Neural cell (in vitro differentiated cells): ENCODE results near the gene PTGES. TPM values are rescaled to one million over a fixed set of nuclear protein-coding genes. Genes with fewer than 3 reads are reported as not detected.

Experiments
- H2AFZ ChIP-seq: fragments of 200-600, 300-800 bp; sonication (generic), shearing (Covaris generic); 2 replicates; pipeline ENCODE4 v1.6.0; 2014; ENCODE audit warnings: low read depth, mild to moderate bottlenecking, antibody characterized with exemption, low read length, moderate library complexity
- H3F3A ChIP-seq: fragments of 200-600 bp; shearing (Covaris generic); 2 replicates; pipeline ENCODE4 v1.6.1; 2016; ENCODE audit warnings: mild to moderate bottlenecking, moderate library complexity, mixed read lengths, antibody characterized with exemption, low read length; ENCODE audit not compliant: insufficient read depth, poor library complexity, severe bottlenecking
- H3K27ac ChIP-seq: fragments of 200-600, 300-800 bp; sonication (generic), shearing (Covaris generic); 2 replicates; pipeline ENCODE4 v1.5.1; 2014; ENCODE audit warnings: mild to moderate bottlenecking, low read length, moderate library complexity
- H3K27me3 ChIP-seq: fragments of 300-800, 200-600 bp; sonication (generic), shearing (Covaris generic); 2 replicates; pipeline ENCODE4 v1.6.0; 2014; ENCODE audit warnings: mild to moderate bottlenecking, low read depth, low read length, moderate library complexity; ENCODE audit not compliant: insufficient read depth
- H3K36me3 ChIP-seq: fragments of 300-800, 200-600 bp; sonication (generic), shearing (Covaris generic); 2 replicates; pipeline ENCODE4 v1.5.1; 2014; ENCODE audit warnings: mild to moderate bottlenecking, antibody characterized with exemption, low read length, moderate library complexity; ENCODE audit not compliant: insufficient read depth
- H3K4me2 ChIP-seq: fragments of 300-800, 200-600 bp; sonication (generic), shearing (Covaris generic); 2 replicates; pipeline ENCODE4 v1.6.0; 2014; ENCODE audit warnings: mild to moderate bottlenecking, low read length
- H3K4me3 ChIP-seq: fragments of 300-800, 200-600 bp; sonication (generic), shearing (Covaris generic); 2 replicates; pipeline ENCODE4 v1.5.1; 2014; ENCODE audit warnings: mild to moderate bottlenecking, low read length, moderate library complexity
- H3K79me2 ChIP-seq: fragments of 200-600 bp; shearing (Covaris generic); replicated peaks from 2 replicates; pipeline ENCODE4 v1.6.0; 2014; ENCODE audit warnings: mild to moderate bottlenecking, low read length, moderate library complexity; ENCODE audit not compliant: insufficient read depth
- H3K9ac ChIP-seq: fragments of 300-800, 200-600 bp; sonication (generic), shearing (Covaris generic); 2 replicates; pipeline ENCODE4 v1.6.1; 2016; ENCODE audit warnings: mild to moderate bottlenecking, low read length, mixed read lengths
- H3K9me2 ChIP-seq: fragments of 200-600 bp; shearing (Covaris generic); 2 replicates; pipeline ENCODE4 v1.6.1; 2016; ENCODE audit warnings: mild to moderate bottlenecking, low read length, mixed read lengths; ENCODE audit not compliant: insufficient read depth
- H3K9me3 ChIP-seq: fragments of 200-600, 300-800 bp; sonication (generic), shearing (Covaris generic); 2 replicates; pipeline ENCODE4 v1.6.1; 2016; ENCODE audit warnings: mild to moderate bottlenecking, mixed run types, low read length, moderate library complexity, mixed read lengths
- H4K20me1 ChIP-seq: fragments of 200-600 bp; shearing (Covaris generic); 2 replicates; pipeline ENCODE4 v1.6.1; 2016; ENCODE audit warnings: mild to moderate bottlenecking, mixed run types; ENCODE audit not compliant: insufficient read depth
- EZH2 ChIP-seq: fragments of 200-600, 300-800 bp; shearing (Covaris generic), sonication (generic); IDR thresholded peaks from 2 replicates; pipeline ENCODE4 v1.6.1; 2014; ENCODE audit warnings: antibody characterized with exemption, low read length, borderline replicate concordance, mild to moderate bottlenecking; ENCODE audit not compliant: insufficient read depth, poor library complexity, severe bottlenecking
- MXI1 ChIP-seq: fragments of 450-650 bp; conservative IDR thresholded peaks from 2 replicates; pipeline ENCODE4 v1.6.1; 2014; ENCODE audit warnings: antibody characterized with exemption, mild to moderate bottlenecking; ENCODE audit not compliant: poor library complexity, severe bottlenecking
- POLR2AphosphoS5 ChIP-seq: IDR thresholded peaks from 2 replicates; pipeline ENCODE4 v1.6.1; 2012
- RAD21 ChIP-seq: fragments of 450-650 bp; conservative IDR thresholded peaks from 2 replicates; pipeline ENCODE4 v1.6.1; 2014; ENCODE audit warnings: antibody characterized with exemption, mild to moderate bottlenecking, moderate library complexity
- SMC3 ChIP-seq: fragments of 450-650 bp; conservative IDR thresholded peaks from 2 replicates; pipeline ENCODE4 v1.6.1; 2014; ENCODE audit warnings: antibody characterized with exemption, mild to moderate bottlenecking, moderate library complexity; ENCODE audit not compliant: poor library complexity
- TAF1 ChIP-seq: IDR thresholded peaks from 2 replicates; pipeline ENCODE4 v1.6.1; 2012; ENCODE audit warnings: low read depth
- polyA plus RNA-seq: library from polyadenylated mRNA; depleted of rRNA; stranded (reverse); fragments of >200 nt; gene quantifications from 2 replicates; pipeline ENCODE4 v1.2.3, GENCODE V29; 2014
- TF ChIP-seq, protein P1 (sequence below): fragments of 450-650 bp; IDR thresholded peaks from 2 replicates; pipeline ENCODE4 v1.5.1; 2014; ENCODE audit warnings: antibody characterized with exemption, mild to moderate bottlenecking, moderate library complexity; ENCODE audit not compliant: poor library complexity, severe bottlenecking
- TF ChIP-seq, protein P2 (sequence below): IDR thresholded peaks from 2 replicates; pipeline ENCODE4 v1.6.1; 2012; ENCODE audit warnings: borderline replicate concordance

PTGES gene
- polyA plus RNA-seq, 1 donor from 2014 or later: 0.63 TPM

DNA sequence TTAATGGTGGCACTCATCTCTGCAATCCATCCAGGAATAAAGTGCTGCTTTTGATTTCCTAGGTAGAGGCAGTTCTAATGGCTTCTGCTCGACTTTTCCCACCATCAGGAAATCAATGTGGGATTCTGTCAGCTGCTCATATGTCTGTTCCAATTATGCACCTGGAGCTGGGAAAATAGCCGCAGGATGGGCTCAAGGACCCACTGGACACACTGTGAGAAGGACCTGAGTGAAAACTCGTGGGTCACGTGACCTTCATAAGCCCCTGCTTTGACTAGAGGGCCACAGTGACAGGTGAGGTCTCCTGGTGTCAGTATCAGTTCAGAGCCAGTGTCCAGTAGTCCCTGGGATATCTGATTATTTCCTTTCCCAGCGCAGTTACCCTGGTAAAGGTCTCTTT is 17.9 kb upstream of the PTGES start:
- no peak overlapping the region for H3K27ac ChIP-seq
- no peak overlapping the region for H2AFZ ChIP-seq
- no peaks in the 10 kb centered on the region for H3K36me3 ChIP-seq
- no peaks in the 10 kb centered on the region for H3K27me3 ChIP-seq
- no peaks in the 10 kb centered on the region for H4K20me1 ChIP-seq
- no peaks in the 10 kb centered on the region for H3F3A ChIP-seq
- TF ChIP-seq MXI1 (no peak), EZH2 (no peak), TAF1 (no peak), SMC3 (no peak)
- TF ChIP-seq, protein P1, sequence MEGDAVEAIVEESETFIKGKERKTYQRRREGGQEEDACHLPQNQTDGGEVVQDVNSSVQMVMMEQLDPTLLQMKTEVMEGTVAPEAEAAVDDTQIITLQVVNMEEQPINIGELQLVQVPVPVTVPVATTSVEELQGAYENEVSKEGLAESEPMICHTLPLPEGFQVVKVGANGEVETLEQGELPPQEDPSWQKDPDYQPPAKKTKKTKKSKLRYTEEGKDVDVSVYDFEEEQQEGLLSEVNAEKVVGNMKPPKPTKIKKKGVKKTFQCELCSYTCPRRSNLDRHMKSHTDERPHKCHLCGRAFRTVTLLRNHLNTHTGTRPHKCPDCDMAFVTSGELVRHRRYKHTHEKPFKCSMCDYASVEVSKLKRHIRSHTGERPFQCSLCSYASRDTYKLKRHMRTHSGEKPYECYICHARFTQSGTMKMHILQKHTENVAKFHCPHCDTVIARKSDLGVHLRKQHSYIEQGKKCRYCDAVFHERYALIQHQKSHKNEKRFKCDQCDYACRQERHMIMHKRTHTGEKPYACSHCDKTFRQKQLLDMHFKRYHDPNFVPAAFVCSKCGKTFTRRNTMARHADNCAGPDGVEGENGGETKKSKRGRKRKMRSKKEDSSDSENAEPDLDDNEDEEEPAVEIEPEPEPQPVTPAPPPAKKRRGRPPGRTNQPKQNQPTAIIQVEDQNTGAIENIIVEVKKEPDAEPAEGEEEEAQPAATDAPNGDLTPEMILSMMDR: no peak
- TF ChIP-seq, protein P2, sequence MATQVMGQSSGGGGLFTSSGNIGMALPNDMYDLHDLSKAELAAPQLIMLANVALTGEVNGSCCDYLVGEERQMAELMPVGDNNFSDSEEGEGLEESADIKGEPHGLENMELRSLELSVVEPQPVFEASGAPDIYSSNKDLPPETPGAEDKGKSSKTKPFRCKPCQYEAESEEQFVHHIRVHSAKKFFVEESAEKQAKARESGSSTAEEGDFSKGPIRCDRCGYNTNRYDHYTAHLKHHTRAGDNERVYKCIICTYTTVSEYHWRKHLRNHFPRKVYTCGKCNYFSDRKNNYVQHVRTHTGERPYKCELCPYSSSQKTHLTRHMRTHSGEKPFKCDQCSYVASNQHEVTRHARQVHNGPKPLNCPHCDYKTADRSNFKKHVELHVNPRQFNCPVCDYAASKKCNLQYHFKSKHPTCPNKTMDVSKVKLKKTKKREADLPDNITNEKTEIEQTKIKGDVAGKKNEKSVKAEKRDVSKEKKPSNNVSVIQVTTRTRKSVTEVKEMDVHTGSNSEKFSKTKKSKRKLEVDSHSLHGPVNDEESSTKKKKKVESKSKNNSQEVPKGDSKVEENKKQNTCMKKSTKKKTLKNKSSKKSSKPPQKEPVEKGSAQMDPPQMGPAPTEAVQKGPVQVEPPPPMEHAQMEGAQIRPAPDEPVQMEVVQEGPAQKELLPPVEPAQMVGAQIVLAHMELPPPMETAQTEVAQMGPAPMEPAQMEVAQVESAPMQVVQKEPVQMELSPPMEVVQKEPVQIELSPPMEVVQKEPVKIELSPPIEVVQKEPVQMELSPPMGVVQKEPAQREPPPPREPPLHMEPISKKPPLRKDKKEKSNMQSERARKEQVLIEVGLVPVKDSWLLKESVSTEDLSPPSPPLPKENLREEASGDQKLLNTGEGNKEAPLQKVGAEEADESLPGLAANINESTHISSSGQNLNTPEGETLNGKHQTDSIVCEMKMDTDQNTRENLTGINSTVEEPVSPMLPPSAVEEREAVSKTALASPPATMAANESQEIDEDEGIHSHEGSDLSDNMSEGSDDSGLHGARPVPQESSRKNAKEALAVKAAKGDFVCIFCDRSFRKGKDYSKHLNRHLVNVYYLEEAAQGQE: no peak
- H3K9ac ChIP-seq: no peak overlapping the region
- H3K79me2 ChIP-seq: no peaks in the 10 kb centered on the region
- no peaks in the 10 kb centered on the region for H3K9me2 ChIP-seq
- no peak overlapping the region for H3K4me3 ChIP-seq
- no peaks in the 10 kb centered on the region for H3K9me3 ChIP-seq
- no peak overlapping the region for H3K4me2 ChIP-seq

DNA sequence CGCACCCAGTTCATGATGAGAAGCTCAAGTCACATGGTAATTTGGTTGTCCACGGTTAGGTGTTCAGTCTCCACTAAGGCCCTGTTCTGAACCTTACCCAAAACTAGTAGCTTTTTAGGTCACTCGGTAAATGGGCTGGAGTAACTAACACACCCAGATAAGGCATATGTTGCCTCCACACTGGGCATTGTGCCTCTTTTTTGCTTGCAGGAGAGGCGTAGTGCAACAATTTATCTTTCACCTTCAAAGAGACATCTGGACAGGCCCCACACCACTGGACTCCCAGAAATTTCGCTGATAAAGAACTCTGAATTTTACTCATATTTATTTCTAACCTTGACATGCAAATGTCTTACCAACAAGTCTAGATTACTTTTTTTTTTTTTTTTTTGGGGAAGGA is 16.8 kb upstream of the PTGES start:
- Histone ChIP-seq H3K9ac (no peak overlapping the region), H2AFZ (no peak overlapping the region), H3K36me3 (no peaks in the 10 kb centered on the region), H4K20me1 (no peaks in the 10 kb centered on the region), H3K27me3 (no peaks in the 10 kb centered on the region), H3K79me2 (no peaks in the 10 kb centered on the region), H3K4me3 (no peak overlapping the region), H3K4me2 (no peak overlapping the region), H3K27ac (no peak overlapping the region), H3K9me3 (no peaks in the 10 kb centered on the region), H3F3A (no peaks in the 10 kb centered on the region), H3K9me2 (no peaks in the 10 kb centered on the region)
- TF ChIP-seq EZH2: no peak
- no peak for TF ChIP-seq TAF1
- TF ChIP-seq, protein P1: no peak
- TF ChIP-seq, protein P2: no peak
- TF ChIP-seq MXI1: no peak
- TF ChIP-seq SMC3: no peak
- no peak for TF ChIP-seq POLR2AphosphoS5
- TF ChIP-seq RAD21: no peak
